ENCODE results near the gene NRG3.

NRG3 gene

DNA sequence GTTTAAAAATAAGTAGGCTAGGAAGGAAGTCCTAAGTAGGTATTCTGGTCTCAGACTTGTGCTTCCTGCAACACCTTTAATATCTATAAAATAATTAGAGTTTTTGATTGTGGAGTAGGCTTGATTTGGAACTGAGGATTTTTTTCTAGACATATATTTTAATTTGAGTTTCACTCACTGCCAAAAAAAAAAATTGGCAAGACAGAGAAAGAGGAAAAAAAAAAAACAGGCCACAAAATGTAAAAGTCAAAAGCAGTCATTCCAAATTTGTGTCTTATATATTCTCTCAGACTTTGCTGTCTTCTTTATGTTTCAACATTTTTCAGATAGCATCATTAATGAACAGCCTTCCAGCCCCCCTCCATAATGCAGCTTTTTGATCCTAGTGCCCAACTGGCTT lies 346.1 kb downstream of the NRG3 start:
- no peak for DNase-seq (ENCODE audit: low read depth in 1 of 2, low spot score in 1 of 2)
- in situ Hi-C loops (cut with HindIII; ENCODE audit: low pct_unique_long_range_greater_than_20kb, low sequenced_read_pairs), result no loop called here
- TF ChIP-seq JUND (IDR thresholded peaks at IDR 0.05; ENCODE audit: low read depth), result no peak

GRCh38 chr10:82221601-82222149 lies 346.7 kb downstream of the NRG3 start:
- in situ Hi-C loops (cut with HindIII; ENCODE audit: low pct_unique_long_range_greater_than_20kb, low sequenced_read_pairs), result no loop called here
- peak; percentile 29 to 64 for DNase-seq (ENCODE audit: low read depth in 1 of 2, low spot score in 1 of 2)
- TF ChIP-seq JUND (IDR thresholded peaks at IDR 0.05; ENCODE audit: low read depth), result no peak

- DNase-seq (ENCODE audit: low read depth in 1 of 2, low spot score in 1 of 2), result no peak
- in situ Hi-C loops (cut with HindIII; ENCODE audit: low pct_unique_long_range_greater_than_20kb, low sequenced_read_pairs), result no loop called here
- TF ChIP-seq JUND (IDR thresholded peaks at IDR 0.05; ENCODE audit: low read depth), result no peak
Measured at GRCh38 chr10:82228701-82229100, 353.7 kb downstream of the NRG3 start.

GRCh38 chr10:82234173-82234572 lies 359.2 kb downstream of the NRG3 start:
- DNase-seq (ENCODE audit: low read depth in 1 of 2, low spot score in 1 of 2), result no peak
- in situ Hi-C loops (cut with HindIII; ENCODE audit: low pct_unique_long_range_greater_than_20kb, low sequenced_read_pairs), result no loop called here
- TF ChIP-seq JUND (IDR thresholded peaks at IDR 0.05; ENCODE audit: low read depth), result no peak

DNA sequence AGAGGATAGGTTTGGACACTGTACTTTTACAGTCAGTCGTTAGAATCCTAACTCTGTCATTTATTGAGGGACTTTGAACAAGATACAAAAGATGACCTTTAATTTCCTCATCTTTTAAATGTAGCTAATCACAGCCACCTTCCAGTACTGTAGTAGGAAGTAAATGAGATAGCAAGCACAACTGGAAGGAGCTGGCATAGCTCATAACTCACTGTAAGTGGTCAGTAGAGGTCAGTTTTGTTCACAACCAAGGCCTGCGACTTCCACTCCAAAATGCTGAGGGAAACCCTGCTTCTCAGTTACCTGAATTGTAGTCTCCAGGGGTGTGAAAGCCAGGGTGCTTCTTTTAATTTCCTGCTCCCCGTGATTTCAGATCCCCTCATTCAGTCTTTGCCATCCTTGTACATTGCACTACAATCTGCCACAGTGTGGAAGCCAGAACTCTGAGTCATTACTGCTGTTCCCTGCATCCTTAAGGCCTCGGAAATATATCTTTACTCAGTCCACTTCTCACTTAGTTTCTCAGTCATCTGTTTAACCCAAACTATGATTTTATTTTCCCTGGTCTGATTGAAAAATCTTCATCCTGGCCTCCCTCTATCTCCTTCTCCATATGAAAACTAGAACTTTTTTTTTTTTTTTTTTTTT lies 361.2 kb downstream of the NRG3 start:
- in situ Hi-C loops (cut with HindIII; ENCODE audit: low pct_unique_long_range_greater_than_20kb, low sequenced_read_pairs), result no loop called here
- no peak for TF ChIP-seq JUND (IDR thresholded peaks at IDR 0.05; ENCODE audit: low read depth)
- no peak for DNase-seq (ENCODE audit: low read depth in 1 of 2, low spot score in 1 of 2)

- in situ Hi-C loops (cut with HindIII; ENCODE audit: low pct_unique_long_range_greater_than_20kb, low sequenced_read_pairs), result no loop called here
- no peak for DNase-seq (ENCODE audit: low read depth in 1 of 2, low spot score in 1 of 2)
- no peak for TF ChIP-seq JUND (IDR thresholded peaks at IDR 0.05; ENCODE audit: low read depth)
Measured at GRCh38 chr10:82238291-82238690, 363.3 kb downstream of the NRG3 start.

GRCh38 chr10:82240408-82240807 lies 365.4 kb downstream of the NRG3 start:
- DNase-seq (ENCODE audit: low read depth in 1 of 2, low spot score in 1 of 2), result no peak
- in situ Hi-C loops (cut with HindIII; ENCODE audit: low pct_unique_long_range_greater_than_20kb, low sequenced_read_pairs), result no loop called here
- TF ChIP-seq JUND (IDR thresholded peaks at IDR 0.05; ENCODE audit: low read depth), result no peak

DNA sequence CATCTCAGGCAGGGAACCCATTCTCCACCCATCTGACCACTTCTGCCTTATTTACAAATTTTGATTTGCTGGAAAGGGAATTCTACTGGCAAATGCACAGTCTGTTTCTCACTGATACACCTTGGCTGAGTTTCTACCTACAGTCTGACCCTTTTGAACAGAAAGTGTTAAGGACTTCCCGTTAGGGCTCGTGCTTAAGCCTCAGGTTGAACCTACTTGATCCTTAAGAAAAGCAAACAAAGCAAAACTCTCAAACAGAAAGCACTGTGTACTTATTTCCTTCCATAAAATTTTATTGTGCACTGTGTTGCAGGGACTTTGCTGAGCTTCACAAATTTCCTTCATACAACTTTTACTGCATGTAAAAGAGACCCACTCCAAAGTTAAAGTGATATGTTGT lies 367.8 kb downstream of the NRG3 start:
- in situ Hi-C loops (cut with HindIII; ENCODE audit: low pct_unique_long_range_greater_than_20kb, low sequenced_read_pairs), result no loop called here
- DNase-seq (ENCODE audit: low read depth in 1 of 2, low spot score in 1 of 2), result no peak
- TF ChIP-seq JUND (IDR thresholded peaks at IDR 0.05; ENCODE audit: low read depth), result no peak

DNA sequence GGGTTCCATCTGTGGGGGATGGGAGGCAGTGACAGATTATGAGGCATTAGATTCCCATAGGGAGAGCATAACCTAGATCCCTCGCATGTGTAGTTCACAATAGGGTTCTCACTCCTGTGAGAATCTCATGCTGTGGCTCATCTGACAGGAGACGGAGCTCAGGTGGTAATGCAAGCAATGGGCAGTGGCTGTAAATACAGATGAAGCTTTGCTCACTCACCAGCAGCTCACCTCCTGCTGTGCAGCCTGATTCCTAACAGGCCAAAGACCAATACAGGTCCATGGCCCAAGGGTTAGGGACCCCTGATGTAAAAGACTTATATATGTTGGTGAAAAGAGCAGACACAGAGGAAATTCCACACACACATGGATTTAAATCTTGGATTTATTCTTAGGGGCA lies 370.2 kb downstream of the NRG3 start:
- in situ Hi-C loops (cut with HindIII; ENCODE audit: low pct_unique_long_range_greater_than_20kb, low sequenced_read_pairs), result no loop called here
- TF ChIP-seq JUND (IDR thresholded peaks at IDR 0.05; ENCODE audit: low read depth), result no peak
- DNase-seq (ENCODE audit: low read depth in 1 of 2, low spot score in 1 of 2), result no peak

- DNase-seq (ENCODE audit: low read depth in 1 of 2, low spot score in 1 of 2), result no peak
- in situ Hi-C loops (cut with HindIII; ENCODE audit: low pct_unique_long_range_greater_than_20kb, low sequenced_read_pairs), result no loop called here
- TF ChIP-seq JUND (IDR thresholded peaks at IDR 0.05; ENCODE audit: low read depth), result no peak
Measured at GRCh38 chr10:82245906-82246560, 371.0 kb downstream of the NRG3 start.

- DNase-seq (ENCODE audit: low read depth in 1 of 2, low spot score in 1 of 2), result no peak
- no peak for TF ChIP-seq JUND (IDR thresholded peaks at IDR 0.05; ENCODE audit: low read depth)
- in situ Hi-C loops (cut with HindIII; ENCODE audit: low pct_unique_long_range_greater_than_20kb, low sequenced_read_pairs), result no loop called here
Measured at GRCh38 chr10:82249141-82249540, 374.1 kb downstream of the NRG3 start.

GRCh38 chr10:82251222-82251906 lies 376.4 kb downstream of the NRG3 start:
- TF ChIP-seq JUND (IDR thresholded peaks at IDR 0.05; ENCODE audit: low read depth), result no peak
- no peak for DNase-seq (ENCODE audit: low read depth in 1 of 2, low spot score in 1 of 2)
- in situ Hi-C loops (cut with HindIII; ENCODE audit: low pct_unique_long_range_greater_than_20kb, low sequenced_read_pairs), result no loop called here

DNA sequence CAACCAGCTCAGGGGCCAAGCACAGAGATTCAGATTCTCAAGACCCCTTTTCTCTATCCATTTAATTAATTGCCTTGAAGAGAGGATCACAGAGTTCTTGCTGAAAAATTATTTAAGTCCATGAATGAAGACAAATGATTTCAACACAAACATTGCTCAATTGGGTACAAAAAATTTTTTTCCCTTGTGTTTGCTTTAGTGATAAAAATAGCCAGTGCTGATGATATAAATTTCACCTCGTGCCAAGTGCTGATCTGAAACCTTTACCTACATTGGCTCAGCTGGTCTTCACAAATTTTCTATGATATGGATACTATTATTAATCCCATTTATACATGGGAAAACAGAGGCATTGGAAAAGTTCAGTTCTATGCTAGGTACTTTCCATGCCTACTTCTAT lies 377.1 kb downstream of the NRG3 start:
- in situ Hi-C loops (cut with HindIII; ENCODE audit: low pct_unique_long_range_greater_than_20kb, low sequenced_read_pairs), result no loop called here
- TF ChIP-seq JUND (IDR thresholded peaks at IDR 0.05; ENCODE audit: low read depth), result no peak
- DNase-seq (ENCODE audit: low read depth in 1 of 2, low spot score in 1 of 2), result no peak

All from T47D (cell line).